ENCODE measurements around the gene RPTOR.

The RPTOR gene

DNA sequence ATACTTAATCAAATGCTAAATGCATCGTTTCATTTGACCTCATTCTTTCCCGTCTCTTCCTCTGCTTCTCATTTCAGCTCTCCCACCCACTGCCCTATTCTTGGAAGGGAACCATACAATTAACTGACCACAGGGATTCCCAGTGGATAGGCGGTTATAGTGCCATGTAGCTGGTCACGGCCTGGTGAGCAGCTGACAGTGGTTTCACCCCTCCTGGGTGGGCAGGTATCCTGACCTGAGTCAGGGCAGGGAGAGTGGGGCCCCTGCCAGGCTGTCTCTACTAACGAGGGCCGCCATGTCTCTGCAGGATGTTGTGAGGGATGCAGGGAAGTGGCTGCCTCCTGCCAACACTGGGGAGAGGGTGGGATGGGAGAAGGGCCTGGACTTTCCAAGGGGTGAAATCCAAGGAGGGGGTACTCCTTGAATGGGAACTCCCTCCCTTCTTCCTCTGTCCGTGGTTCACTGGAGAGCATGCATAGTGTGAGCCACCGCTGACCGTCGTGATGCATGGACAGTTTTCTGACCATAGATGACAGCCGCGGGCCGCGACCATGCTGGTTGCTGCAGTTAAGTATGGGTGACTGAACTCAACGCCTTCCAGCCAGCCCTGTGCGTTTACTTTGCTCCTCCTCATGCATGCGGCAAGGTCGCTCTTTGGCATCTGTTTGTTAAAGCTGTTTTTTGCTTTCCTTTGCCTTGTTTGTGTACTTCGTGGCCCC lies 95.9 kb downstream of the RPTOR start:
- no peak for DNase-seq (ENCODE audit: low read depth in 2 of 2)

DNA sequence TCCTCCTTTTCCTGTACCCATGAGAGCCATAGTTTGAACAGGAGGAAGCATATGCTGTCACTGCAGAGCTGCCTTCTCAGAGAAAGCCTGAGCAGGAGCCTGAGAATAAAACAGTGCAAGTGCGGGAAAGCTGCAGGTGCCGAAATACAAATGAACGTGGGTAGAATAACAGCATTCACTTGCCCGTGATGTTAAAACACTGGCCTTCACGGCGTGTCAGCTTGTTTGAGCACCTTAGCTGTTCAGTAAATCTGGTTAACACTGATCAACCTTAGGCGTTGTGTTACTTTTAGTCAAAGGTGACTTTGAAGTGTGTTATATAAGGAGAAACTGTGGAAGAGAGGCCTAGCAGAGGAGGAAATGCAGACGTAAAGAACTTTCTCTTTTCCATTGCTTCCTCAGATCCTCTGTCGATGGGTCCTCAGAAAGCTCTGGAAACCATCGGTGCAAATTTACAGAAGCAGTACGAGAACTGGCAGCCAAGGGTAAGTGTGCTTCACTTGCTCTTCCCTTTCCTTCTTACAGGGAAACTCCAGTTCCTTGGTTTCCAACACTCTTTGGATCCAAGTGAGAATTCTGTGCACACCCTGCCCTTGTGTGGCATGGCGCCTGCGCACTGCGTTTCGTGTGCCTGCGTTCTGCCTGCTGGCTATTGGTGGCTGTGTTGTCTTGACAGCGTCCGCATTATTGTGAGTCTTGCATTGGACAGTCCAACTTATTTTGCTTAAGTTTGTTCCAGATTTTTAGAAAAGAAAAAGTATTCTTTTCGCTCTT lies 98.9 kb downstream of the RPTOR start:
- no peak for DNase-seq (ENCODE audit: low read depth in 2 of 2)

DNA sequence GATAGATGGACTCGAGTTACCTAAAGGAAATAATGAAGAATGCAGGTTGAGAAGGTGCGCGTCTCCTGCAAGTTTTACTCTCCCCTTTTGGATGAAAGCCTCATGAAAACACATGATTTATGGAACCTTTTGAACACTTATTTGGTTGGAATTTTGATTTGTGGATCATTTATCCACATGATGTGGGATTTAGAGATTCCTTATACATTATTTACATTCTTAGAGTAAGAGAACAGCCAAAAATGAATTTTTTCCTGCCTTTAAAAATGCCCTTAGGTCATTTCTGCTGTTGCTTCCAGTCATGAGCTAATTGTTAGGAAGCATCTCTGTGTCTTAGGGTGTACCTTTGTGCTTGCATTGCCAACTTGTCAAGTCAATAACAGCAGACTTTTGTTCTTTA lies 99.9 kb downstream of the RPTOR start:
- DNase-seq (ENCODE audit: low read depth in 2 of 2): no peak

DNA sequence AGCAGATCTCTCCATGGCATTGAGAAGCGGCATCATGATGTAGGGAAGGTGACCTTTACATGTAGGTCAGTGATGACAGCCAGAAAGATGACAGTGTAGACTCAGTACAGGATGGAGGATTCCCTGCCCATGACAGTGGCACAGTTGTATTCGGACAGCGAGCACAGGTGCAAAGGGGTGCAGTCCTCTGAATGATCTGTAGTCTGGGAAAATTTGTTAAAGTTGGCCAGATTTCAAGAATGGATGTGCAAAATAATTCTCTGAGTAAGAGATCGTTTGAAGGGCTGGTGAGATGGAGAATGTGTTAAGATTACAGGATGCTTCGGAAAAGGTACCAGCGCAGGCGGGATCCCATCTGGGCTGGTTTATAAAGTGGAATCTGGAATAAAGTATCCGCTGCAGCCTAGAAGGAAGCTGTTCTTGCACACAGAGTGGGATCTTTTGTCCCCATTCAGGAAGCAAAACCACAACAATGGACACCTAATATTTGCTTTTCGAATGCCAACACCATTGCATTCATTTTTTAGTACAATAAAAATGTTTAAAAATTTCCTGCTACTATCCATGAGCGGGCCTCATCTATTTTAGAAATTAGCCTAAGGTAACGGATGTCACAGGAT lies 101.2 kb downstream of the RPTOR start:
- no peak for DNase-seq (ENCODE audit: low read depth in 2 of 2)

DNA sequence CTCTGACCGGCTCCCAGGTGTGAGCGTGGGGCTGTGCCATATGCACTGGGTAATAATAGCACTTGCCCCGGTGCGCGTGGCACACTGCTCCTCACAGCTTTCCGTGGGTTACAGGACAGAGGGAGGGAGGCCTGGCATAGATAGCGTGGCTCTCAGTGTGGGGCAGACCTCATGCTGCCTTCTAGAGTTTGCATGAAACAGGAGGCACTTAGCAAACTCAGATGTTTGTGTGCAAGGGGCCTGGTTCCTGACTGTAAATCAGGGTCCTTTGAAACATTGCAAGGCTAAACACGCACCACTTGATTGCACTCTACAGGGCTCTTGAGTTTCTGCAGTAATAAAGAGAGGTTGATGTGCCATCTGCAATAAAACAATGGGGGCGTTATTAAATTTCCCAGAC lies 101.7 kb downstream of the RPTOR start:
- no peak for DNase-seq (ENCODE audit: low read depth in 2 of 2)

DNA sequence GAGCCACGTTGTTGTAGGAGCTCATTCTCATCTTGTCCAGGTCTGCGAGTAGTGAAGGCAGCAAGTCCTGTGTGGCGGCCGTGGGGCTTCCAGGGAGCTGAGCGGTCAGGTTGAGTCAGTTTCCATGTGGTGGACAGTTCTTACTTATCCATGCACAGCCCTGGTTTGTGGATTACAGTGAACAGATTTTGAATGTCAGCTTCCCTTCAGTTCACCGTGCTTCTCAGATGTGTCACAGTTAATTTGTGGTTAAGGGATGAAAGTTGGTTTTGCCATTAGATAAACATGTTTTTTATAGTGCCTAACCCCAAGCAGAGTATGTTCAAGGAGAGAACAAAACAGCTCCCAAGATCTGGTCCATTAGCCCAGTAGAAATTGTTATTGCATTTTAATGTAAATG lies 103.1 kb downstream of the RPTOR start:
- DNase-seq (ENCODE audit: low read depth in 2 of 2): no peak

DNA sequence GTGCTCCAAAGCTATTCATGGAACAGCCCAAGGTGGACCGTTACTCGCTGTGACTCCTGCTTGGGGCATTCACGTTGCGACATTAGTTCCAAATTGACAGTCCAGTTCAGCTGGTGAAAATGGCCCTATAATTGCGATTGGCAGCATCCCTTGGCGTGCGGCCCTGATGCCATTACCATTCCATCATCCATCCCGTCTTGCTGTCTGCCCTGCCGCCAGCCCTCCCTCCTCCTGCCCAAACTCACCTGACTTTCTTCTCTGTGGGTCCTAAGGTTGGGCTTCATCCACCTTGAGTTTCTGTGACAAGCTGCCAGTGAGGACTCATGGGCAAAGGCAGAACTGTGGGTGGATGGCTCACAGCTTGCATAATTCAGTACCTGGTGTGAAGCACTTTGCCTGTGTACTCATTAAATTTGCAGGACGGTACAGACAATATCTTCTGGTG lies 104.6 kb downstream of the RPTOR start:
- DNase-seq (ENCODE audit: low read depth in 2 of 2): no peak

DNA sequence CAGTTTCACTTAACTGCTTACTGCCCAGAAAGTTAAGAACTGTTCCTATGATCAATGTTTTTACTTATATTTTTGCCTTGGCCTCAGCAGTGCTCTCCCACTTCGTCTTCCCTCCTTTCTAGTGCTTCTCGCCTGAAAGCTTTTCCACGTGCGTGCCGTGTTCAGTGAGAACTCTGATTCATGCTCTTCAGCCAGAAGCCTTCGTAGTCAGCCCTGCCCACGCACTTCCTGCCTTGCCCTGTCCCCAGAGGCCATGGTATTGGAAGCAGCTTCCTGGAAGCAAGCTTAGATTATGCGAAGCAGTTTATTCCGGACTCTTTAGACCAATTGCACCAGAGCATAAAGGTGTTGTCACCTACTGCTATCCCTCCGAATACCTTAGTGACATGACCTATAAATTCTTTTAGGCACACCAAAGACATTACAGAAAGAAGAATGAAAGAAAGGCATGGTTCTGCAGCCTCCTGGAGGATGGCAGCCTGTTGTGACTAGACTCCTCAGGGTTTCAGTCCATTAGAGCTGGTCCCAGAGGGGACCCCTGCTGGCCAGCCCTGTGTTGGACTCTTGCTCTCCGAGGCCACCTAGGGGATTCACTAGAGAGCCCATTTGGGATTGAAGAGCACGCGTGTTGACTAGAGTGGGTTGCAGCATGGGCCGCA lies 105.2 kb downstream of the RPTOR start:
- peak in 1 of 2 donors; percentile 40 for DNase-seq (ENCODE audit: low read depth in 2 of 2)

DNA sequence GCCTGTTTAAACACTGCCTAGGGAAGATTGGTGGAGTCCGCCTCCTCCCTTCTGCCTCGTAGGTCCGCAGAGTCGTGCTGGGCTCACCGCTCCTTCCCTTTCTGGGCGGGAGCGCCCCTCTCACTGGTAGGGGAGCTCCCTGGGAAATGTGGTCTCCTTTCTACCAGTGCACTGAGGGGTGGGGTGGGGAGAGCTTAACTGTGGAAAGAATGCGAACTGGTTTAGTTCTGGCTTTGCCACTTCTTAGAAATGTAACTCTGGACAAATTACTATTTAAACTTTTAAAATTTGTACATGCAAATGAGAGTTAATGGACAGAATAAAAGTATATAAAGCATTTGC lies 105.7 kb downstream of the RPTOR start:
- no peak for DNase-seq (ENCODE audit: low read depth in 2 of 2)

DNA sequence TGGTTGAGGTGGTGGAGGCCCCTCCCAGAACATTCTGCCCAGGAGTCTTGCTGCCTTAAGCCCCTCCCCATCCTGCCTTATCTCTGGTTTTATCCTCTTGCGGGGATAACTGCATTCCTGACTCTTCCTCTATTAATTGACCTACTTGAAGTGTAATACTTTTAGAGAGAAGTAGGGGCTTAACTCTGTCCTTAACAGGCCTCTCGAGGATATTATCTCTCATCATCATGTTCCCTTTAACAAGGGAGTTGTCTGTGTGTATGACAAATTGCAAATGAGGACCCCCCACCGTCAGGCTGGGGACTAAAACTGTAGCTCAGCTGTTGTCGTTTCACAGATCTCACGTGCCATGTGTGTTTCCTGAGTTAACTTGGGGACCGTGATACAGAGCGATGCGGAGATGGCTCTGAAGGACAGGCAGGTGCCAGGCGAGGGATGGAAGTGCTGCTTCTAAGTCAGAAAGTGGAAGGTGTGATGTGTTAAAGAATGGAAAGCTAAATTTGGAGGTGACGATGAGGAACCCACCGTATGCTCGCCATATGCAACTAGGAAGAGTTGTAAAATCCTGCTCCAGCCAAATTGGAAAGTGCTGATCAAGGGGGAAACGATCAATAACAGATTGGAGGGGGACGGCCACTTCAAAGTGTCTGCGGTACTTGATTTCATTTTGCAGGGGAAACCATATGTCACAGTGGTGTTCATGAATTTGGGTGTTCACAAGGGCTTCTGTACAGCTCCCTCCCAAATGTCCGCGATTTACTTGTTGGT lies 106.3 kb downstream of the RPTOR start:
- DNase-seq (ENCODE audit: low read depth in 2 of 2): no peak

DNA sequence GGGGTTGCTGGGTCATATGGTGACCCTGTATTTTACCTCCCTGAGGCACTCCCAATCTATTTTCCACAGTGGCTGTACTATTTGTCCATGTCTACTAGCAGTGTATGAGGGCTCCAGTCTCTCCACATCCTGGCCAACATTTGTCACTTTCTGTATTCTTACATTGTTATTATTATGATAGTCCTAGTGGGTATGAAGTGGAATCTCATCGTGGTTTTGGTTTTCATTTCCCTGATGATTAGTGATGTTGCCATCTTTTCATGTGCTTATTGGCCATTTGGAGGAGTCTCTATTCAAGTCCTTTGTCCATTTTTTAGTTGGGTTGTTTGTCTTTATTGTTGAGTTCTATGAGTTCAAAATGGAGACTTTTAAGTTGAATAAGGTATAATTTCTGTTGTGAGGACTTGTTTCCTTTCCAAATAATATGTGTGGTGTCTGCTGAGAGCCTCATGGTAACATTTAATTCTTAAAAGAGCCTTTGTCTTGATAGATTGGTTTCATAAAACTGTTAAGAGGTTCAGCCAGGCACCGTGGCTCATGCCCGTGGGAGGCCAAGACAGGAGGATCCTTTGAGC lies 108.2 kb downstream of the RPTOR start:
- DNase-seq (ENCODE audit: low read depth in 2 of 2): no peak

DNA sequence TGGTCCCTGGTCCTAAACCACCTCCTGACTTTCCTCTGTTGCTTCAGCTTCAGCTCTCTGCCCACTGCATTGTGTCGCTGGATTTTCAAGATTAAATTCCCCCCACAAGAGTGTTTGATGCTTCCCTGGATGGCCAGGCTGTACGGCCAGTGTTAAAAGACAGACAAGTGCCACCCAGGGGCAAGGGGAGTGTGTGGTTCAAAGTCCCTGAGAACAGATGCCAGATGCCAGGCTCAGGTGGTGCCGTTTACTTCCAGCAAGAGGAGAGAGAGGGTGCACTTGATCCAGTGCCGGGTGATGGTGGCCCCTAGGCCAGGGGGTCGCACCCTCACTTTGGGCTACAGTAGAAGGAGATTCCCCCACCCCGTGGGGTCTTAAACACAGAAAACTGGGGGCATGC lies 109.2 kb downstream of the RPTOR start:
- no peak for DNase-seq (ENCODE audit: low read depth in 2 of 2)

DNA sequence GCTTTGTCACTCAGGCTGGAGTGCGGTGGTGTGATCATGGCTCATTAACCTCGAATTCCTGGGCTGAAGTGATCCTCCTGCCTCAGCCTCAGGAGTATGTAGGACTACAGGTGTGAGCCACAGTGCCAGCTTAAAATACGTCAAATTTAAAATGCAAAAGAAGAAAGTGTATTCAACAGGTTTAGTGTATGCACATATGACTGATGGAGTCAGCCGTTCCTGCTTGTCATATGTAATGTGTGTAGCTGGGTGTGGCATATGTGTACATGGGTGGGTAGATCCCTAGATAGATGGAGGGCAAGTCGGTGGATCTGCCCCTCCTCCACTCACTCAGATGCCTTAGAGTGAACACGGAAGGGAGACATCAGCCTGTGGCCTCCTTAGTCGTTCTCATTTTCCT lies 111.0 kb downstream of the RPTOR start:
- DNase-seq (ENCODE audit: low read depth in 2 of 2): no peak

DNA sequence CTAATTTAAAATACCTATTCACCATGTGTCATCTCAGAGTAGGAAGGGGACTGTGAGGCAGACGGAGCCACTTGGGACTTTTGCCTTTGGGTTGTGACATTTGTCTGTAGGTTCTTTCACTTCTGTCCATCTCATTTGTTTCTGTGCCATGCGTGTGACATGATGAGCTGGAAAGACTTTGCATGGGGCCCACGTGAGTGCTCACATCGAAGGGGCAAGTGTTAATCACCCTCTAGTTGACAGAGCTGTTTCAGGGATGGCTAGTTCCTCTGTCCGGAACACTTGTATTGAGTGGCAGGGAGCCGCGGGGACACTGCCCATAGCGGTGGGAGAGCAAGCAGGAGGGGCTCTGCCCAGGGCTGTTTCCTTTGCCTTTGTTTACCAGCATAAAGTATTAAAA lies 112.0 kb downstream of the RPTOR start:
- no peak for DNase-seq (ENCODE audit: low read depth in 2 of 2)

DNA sequence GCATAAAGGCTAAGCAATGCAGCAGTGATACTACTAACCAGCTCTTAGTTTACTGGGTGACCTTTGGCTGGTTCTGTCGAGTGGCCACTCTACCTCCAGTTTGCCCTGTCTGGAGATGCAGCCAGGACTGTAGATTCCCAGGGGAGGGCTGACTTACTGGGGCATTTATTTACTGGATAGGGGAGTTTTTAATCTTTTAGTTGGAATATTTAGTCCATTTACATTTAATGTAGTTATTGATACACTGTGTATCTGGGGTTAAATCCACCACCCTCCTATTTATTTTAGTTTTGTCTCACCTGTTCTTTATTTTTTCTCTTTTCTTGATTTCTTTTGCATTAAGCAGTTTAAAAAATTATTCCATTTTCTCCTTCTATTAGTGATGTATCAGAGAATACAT lies 112.9 kb downstream of the RPTOR start:
- DNase-seq (ENCODE audit: low read depth in 2 of 2): no peak

DNA sequence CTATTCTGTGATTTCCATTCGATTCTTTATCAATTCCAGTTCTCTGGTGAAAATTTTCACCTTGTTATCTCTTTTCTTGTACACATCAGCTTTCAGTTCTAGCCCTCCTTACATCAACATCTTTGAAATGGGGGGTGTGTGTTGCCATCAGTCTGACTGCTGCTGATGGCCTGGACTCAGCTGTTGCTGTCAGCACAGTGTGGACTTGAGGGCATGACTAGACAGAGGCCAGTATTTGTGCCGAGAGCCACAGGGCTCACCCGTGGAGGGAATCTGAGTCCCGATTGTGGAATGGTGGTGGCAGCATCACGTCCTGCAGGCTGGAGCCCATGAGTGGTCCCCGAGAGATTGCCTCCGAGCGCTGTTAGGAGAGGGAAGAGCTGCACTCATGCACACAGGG lies 114.2 kb downstream of the RPTOR start:
- no peak for DNase-seq (ENCODE audit: low read depth in 2 of 2)

DNA sequence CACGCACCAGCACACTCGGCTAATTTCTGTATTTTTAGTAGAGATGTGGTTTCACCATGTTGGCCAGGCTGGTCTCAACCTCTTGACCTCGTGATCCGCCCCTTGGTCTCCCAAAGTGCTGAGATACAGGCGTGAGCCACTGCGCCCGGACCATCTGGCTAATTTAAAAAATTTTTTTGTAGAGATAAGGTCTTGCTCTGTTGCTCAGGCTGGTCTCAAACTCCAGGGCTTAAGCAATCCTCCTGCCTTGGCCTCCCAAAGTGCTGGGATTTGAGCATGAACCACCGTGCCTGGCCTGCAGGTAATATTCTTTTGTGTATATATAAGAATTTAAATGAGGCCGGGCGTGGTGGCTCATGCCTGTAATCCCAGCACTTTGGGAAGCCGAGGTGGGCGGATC lies 115.0 kb downstream of the RPTOR start:
- DNase-seq (ENCODE audit: low read depth in 2 of 2): no peak

DNA sequence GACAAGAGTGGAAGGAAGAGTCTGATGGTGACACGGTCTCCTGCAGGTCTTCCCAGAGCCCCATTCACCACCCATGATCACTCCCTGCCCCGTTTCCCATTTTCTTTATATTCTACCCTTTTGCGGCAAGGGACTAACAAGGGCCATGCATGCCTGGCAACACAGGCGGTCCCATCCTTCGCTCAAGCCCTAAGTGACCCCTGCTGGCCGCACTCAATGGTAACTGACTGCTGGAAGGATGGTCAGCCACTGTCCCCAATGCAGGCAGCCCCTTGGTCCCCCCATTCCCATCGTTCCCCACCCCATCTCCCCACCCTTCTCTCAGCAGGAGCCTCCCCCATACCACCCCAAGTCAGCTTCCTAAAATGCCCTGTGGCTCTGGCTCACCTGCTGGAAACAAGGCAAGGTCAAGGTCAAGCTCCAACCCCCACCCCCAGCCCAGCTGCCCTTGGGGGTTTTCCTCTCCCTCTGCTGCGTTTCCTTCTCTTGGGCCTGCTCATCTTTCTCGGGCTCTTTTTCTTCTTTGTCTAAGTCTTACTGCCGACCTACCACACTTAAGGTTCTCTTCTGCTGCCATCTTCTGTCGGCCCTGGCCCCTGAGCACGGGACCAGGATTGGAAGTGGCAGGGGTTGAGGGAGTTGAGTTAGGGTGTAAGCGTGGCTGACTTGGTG lies 116.0 kb downstream of the RPTOR start:
- DNase-seq (ENCODE audit: low read depth in 2 of 2): no peak

DNA sequence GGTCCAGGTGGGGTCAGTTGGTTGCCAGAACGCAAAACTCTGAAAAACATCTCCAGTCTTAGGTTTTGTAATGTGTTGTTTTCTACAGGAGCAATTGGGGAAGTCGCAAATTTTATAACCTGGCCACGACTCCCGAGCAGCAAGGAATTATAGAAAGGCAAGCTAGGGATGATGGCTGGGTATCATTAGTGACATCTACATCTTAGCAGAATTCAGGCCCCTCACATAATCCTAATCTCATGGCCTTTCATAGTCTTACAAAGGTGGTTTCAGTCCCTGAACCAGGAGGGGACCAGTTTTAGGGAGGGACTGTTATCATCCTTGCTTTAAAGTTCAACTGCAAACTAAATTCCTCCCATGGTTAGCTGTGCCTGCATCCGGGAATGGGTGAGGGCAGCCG lies 117.9 kb downstream of the RPTOR start:
- no peak for DNase-seq (ENCODE audit: low read depth in 2 of 2)

DNA sequence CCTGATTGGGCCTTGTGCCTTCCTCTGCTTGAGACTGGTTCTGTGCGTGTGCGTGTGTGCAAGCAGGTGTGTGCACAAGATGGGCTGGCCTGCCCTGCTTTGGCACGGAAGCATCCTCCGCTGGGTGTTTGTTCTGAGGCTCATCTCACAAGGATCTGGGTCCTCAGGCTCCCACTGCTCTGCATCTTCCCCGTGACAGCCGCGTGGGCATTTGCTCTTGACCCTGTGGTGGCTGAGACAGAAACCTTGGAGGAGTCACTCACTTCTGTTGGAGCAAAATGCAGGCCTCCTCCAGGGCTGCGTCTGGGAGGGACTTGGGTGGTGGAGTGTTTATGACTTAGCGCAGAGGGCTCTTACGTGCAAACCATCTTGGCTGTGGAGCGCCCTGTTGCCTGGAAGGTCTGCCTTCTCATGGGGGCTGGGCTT lies 119.2 kb downstream of the RPTOR start:
- DNase-seq (ENCODE audit: low read depth in 2 of 2): no peak

DNA sequence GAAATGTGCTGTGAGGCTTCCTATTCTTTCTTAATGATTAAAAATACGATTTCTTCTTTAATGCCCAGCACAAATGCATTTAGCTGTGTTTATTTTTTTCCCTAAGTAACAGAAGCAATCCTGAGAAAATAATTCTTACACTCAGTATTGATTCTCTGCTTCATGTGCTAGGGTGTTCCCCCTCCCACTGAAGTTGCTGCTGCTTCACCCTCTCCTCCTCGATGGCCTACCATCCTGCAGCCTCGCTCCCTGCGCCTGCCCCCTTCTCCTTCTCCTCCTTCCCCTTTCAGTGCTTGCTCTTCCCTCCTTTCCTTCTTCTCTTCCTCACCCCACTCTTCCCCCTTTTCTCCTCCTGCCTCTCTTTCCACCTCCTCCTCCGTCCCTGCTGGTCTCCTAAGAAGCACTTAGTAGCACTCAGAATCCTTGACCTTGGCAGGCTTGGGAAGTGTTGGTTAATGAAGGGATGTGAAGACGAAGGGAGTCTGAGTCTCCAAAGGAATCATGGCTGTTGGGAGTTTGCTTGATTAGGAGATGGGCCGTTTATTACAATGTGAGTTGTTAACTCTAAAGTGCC lies 119.7 kb downstream of the RPTOR start:
- no peak for DNase-seq (ENCODE audit: low read depth in 2 of 2)

Measured in stimulated activated CD8-positive, alpha-beta memory T cell treated with anti-CD3 and anti-CD28 coated beads, Interleukin-2, amount 100 ng/mL, for 1 hour (primary cell).